Cardiac ventricle fibroblast (primary cell): Measurements from ENCODE around the gene OTUD1. TPM values are rescaled to one million over a fixed set of nuclear protein-coding genes. Genes with fewer than 3 reads are reported as not detected.

Source experiments
- total RNA-seq: library from RNA; depleted of rRNA; stranded (reverse); fragments of >200 nt; gene quantifications from 2 replicates; pipeline ENCODE4 v1.2.3, GENCODE V29; 2015

OTUD1 gene, protein sequence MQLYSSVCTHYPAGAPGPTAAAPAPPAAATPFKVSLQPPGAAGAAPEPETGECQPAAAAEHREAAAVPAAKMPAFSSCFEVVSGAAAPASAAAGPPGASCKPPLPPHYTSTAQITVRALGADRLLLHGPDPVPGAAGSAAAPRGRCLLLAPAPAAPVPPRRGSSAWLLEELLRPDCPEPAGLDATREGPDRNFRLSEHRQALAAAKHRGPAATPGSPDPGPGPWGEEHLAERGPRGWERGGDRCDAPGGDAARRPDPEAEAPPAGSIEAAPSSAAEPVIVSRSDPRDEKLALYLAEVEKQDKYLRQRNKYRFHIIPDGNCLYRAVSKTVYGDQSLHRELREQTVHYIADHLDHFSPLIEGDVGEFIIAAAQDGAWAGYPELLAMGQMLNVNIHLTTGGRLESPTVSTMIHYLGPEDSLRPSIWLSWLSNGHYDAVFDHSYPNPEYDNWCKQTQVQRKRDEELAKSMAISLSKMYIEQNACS
- 5.7 and 6.9 TPM in 2 replicates for total RNA-seq

DNA sequence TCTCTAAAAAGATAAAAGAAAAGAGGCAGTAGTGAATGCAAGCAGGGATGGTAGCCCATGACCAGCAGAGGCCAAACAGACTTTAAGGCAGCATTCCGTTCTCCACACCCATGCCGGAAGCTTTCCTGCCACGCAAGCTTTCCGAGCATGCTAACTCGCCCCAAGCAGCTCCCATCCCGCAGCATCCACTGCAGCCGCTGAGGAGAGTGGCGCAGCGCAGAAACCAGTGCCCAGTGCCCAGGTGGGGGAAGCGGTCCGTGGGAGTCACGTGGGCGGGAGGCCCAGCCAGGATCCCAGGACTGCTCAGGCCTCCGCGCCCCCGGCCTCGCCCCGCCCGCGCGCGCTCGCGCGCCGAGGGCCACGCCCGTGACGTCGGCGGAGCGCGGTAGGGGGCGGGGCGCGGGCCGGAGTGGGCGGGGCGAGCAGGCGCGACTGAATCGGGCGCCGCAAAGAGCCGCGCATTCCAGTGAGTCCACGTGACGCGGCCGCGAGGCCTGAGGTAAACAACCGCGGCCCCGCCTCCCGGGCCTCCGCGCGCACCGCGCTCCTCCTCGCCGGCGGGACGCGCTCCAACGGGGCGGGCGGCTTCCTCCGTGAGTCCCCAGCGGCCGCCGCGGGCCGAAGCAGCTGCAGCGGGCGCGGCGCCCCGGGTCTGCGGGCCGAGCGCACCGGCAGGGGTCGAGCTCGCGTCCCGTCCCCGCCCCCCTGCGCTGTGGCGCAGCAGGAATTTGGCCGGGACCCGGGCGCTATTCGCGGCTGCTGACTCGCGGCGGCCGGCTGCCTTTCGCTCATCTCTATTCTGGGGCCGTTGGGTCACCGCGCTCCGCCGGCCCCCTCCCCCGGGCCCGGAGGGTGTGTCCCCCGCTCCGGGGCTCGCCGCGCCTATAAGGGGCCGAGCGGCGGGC is at the start of gene OTUD1:
Gene OTUD1 (plus strand): TSS at position 529 of the 905 bp plus-strand sequence. CDS start 383 bp downstream, outside the sequence.

Other genes with a start within 250 kb of the OTUD1 start
- gene PTF1A, start 246.8 kb upstream of the OTUD1 start, total RNA-seq, result not detected in 2 replicates
- not detected in 2 replicates for gene C10orf67, start 94.3 kb upstream of the OTUD1 start, total RNA-seq